ENCODE measurements around the gene RUNX1.
A peak's percentile ranks its signal among the peaks of the same experiment; 100 is the strongest.

The RUNX1 gene

DNA sequence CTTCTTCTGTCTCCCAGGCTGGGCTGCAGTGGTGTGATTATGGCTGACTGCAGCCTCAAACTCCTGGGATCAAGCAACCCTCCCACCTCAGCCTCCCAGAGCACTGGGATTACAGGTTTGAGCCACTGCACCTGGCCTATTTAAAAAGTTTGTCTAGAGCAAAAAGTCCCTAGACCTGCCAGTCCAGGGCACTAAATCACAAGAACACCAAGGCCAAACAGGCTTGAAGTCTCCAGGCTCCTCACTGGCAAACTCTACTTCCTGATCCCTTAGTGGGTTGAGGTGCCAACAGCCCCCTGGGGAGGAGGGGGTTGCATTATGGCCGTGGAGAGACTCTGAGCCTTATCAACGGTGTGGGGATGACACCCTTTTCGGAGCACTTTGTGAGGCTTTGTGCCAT, 304.3 kb downstream of the RUNX1 start:
- H3K4me3 ChIP-seq (replicated peaks in 1 of 2; ENCODE audit: low read depth in 2 of 2, low read length in 2 of 2) = no peak overlapping the region
- TF ChIP-seq, protein P1, sequence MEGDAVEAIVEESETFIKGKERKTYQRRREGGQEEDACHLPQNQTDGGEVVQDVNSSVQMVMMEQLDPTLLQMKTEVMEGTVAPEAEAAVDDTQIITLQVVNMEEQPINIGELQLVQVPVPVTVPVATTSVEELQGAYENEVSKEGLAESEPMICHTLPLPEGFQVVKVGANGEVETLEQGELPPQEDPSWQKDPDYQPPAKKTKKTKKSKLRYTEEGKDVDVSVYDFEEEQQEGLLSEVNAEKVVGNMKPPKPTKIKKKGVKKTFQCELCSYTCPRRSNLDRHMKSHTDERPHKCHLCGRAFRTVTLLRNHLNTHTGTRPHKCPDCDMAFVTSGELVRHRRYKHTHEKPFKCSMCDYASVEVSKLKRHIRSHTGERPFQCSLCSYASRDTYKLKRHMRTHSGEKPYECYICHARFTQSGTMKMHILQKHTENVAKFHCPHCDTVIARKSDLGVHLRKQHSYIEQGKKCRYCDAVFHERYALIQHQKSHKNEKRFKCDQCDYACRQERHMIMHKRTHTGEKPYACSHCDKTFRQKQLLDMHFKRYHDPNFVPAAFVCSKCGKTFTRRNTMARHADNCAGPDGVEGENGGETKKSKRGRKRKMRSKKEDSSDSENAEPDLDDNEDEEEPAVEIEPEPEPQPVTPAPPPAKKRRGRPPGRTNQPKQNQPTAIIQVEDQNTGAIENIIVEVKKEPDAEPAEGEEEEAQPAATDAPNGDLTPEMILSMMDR (IDR thresholded peaks at IDR 0.05; ENCODE audit: low read depth, low read length) = no peak
- no peak for DNase-seq (ENCODE audit: low read depth in 2 of 2)

DNA sequence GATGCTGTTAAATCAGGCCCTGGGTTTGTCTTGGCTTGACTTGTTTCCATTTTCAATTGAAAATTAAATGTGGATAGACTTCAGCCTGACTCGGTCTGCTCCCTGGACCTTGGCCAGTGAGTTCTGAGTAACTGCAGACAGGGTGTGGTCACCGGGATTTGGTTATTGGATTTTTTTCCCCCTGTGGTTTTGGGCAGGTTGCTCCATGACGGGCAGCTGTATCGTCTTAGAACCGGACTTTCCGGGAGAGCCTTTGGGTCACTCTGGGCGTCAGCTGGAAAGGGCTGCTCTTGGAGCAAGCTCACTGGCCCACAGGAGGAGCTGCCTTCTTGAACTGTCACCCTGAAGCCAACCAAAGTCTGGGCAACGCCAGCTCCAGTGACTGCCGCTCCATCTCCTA, 305.3 kb downstream of the RUNX1 start:
- TF ChIP-seq, protein P1 (IDR thresholded peaks at IDR 0.05; ENCODE audit: low read depth, low read length) = no peak
- DNase-seq (ENCODE audit: low read depth in 2 of 2) = peak; percentile 56 to 84
- no peak overlapping the region for H3K4me3 ChIP-seq (replicated peaks in 1 of 2; ENCODE audit: low read depth in 2 of 2, low read length in 2 of 2)

DNA sequence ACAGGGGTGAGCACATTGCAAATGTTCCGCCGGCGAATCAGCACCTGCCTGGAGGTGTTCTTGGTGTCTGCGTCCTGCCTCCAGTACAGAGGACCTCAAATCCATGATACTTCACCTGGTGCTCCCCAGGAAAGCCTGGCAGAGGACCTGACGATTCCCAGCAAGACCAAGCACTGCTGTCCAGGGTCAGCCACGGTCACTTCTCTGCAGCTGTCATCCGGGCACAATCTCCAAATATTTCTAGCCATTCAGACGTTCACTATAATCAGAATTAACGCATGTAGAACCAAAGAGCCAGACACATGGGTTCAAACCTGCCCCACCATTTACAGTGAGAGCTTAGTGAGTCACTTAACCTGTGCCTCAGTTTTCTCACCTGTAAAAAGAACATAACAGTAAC, 305.8 kb downstream of the RUNX1 start:
- TF ChIP-seq, protein P1 (IDR thresholded peaks at IDR 0.05; ENCODE audit: low read depth, low read length) = no peak
- no peak overlapping the region for H3K4me3 ChIP-seq (replicated peaks in 1 of 2; ENCODE audit: low read depth in 2 of 2, low read length in 2 of 2)
- DNase-seq (ENCODE audit: low read depth in 2 of 2) = no peak

DNA sequence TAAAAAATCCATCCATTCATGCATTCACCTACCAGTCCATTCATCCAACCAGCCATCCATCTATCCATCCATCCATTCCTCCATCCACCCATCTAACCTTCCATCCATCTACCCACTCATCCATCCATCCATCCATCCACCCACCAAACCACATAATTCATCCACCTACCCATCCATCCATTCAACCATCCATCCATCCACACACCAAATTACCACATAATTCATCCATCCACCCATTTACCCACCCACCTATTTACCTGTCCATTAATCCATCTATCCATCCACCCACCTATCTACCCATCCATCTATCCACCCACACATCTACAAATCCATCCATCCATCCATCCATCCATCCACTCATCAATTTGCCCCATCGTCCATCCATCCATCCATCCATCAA, 308.9 kb downstream of the RUNX1 start:
- no peak for DNase-seq (ENCODE audit: low read depth in 2 of 2)
- H3K4me3 ChIP-seq (replicated peaks in 1 of 2; ENCODE audit: low read depth in 2 of 2, low read length in 2 of 2) = no peak overlapping the region
- TF ChIP-seq, protein P1 (IDR thresholded peaks at IDR 0.05; ENCODE audit: low read depth, low read length) = no peak

All from cardiac fibroblast (primary cell).